GM18505 (cell line): ENCODE data around the gene SLC7A1.

Experiments used
- ATAC-seq: cut with Tn5 transposase; IDR thresholded peaks from one replicate; pipeline ENCODE4 v1.9.1; 2021; ENCODE audit not compliant: unreplicated experiment
- POLR2A ChIP-seq: IDR thresholded peaks from 4 replicates; pipeline ENCODE4 v1.6.1; 2011; ENCODE audit warnings: borderline replicate concordance; ENCODE audit not compliant: insufficient read depth, insufficient read length; ENCODE audit errors: extremely low read depth

The SLC7A1 gene

DNA sequence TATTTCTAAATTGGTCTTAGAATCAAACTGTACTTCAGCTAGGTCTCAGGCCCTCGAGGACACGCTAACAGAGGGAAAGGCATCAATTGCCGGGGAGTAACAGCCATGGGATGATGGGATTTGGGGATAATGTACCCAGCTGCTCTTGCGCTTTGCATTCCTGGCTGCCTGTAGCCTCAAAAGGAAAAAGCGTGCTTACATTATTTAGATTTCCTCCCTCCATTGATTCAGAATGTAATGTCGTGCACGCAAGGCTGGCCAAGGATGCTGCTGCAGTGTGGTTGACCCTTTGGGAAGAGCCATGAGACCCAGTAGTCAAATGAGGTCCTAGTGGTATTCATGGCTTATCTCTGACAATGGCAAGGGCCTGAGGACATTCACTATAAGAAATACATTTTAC lies 95.1 kb downstream of the SLC7A1 start:
- no peak for TF ChIP-seq POLR2A
- no peak for ATAC-seq

DNA sequence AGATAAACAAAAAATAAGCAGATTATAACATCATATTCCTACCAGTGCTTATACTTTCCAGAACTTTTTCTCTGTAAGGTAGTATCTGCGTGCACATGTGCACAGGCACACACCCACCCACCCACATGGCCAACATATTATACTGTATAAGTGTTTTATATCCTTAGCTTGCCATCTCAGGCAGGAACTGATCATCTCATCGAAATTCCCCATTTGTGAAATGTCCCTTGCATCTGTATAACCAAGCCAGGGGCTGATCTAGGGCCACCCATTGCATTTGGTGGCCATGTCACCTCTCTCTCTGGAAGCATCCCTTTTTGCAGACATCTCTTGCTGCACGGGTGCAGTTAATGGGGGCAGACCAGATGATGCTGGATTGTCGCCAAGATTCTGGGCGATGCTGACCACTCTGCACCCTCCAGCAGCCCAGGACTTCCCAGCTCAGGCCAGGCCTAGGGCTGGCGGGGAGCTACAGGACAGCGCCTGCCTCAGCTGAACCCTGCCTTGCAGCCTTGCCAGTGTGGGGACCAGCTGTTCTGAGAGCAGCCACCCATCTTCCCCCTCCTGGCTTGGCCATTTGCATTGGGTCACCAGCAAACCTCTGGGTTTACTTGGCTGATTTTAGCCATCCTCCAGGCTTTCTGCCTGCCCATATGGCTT lies 95.9 kb downstream of the SLC7A1 start:
- TF ChIP-seq POLR2A, result no peak
- no peak for ATAC-seq

DNA sequence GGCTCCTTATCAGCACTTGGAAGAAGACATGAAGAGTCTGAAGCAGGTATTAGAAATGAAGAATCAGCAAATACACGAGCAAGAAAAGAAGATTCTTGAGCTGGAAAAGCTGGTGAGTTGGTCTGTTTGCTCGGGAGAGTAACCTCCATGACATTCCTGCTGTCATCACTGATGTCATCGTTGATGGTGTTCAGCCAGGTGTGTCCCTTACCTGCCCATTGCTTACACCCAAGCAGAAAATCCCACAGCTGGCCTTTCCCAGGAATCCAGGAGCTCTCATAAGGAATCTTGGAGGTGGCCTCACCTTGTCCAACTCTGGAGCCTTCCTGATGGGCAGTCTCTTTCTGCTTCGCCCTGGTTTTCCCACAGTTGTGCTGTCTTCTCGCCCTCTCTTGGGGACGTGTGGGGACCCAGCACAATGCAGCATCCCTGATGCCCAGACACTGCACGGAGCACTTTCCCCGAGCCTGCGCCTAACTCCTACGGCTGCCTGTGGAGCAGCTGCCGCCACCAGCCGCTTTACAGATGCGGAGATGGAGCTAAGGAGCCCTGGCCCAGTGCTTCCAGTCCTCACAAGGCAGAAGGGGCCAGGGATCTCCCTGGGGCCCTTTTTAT lies 97.0 kb downstream of the SLC7A1 start:
- no peak for ATAC-seq
- TF ChIP-seq POLR2A, result no peak

DNA sequence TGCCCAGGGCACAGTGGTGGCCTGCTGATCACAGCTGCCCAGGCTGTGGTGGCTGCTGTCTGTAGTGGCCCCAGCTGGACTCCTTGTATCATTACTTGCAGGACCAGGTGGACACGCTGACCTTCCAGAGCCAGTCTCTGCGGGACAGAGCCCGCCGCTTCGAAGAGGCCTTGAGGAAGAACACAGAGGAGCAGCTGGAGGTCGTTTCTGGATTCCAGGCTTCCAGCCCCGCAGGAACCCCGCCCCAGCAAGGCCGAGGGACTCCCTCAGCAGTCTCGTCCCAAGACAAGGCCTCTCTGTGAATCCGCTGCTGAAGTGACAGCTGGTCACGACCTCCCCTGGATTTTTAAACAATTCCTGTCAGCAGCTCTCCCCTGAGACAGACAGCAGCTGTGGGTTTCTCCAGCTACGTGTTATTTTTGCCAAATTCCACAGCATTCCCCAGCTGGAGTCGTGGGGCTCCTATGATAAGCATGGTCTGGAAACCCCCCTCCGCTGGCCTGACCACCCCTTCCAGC lies 98.3 kb downstream of the SLC7A1 start:
- no peak for TF ChIP-seq POLR2A
- ATAC-seq, result no peak

DNA sequence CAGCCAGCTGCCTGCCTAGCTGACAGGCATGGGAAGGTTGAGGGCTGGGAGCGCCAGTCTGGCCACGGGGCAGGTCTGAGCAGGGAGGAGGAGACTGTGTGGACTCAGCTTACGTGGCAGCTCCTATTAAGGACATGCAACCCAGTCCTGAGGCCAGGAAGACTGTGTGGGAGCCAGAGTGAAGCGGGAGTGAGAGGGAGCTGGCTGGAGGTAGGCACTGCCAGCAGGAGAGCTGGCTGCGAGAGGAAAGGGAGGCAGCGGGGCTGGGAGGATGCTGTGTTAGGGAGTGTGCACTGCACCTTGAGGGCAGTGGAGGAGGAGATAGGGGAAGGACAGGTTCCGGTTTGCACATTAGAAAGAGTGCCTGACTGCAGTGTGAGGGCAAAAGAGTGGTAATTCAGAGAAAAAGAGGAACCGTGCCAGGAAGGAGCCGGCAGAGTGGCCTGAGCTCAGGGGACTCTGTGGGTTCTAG lies 99.2 kb downstream of the SLC7A1 start:
- ATAC-seq, result peak; percentile 68
- TF ChIP-seq POLR2A, result no peak

DNA sequence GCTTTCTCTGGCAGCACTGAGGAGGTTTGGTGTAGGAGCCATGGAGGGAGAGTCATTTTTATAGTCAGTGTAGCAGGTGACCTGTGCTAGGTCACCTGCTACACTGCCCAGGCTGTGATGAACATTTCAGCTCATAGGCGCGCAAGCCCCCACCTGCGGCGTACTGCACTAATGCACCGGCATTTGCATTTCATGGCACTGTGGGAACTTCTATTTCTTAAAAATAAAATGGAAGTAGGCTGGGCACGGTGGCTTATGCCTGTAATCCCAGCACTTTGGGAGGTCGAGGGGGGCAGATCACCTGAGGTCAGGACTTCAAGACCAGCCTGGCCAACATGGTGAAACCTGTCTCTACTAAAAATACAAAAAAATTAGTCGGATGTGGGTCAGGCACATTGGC lies 101.0 kb downstream of the SLC7A1 start:
- no peak for ATAC-seq
- TF ChIP-seq POLR2A, result no peak

DNA sequence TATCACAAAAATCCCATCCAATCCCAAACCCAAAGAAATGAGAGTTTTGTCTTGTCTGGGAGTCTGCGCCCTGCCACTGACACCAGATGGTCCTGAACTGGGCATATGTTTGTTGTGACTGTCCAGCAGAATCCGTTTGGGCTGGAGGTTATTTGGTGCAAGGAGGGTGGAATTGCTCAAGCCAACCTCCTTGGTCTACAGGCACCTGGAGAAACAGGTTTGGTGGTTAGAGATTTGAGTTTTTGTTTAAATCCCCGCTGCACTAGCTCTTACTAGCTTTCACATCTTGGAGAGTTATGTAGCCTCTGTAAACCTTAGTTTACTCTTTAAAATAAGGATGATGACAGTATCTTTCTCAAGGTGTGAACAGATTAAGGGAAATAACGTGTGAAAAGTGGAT lies 101.7 kb downstream of the SLC7A1 start:
- no peak for TF ChIP-seq POLR2A
- no peak for ATAC-seq

DNA sequence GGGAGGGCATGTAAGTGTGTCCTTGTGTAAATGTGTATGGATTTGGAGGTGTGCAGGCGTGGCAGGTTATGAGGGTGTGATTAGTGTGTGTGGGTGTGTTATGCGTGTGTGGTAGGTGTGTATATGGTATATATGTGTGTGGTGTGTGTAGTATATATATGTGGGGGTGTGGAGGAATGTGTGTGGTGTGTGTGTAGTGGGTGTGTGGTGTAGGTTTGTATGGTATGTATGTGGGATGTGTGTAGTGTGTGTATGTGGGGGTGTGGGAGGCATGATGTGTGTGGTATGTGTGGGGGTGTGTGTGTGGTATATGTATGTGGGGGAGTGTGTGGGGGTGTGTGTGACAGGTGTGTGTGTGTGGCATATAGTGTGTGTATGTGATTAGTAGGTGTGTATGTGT lies 104.2 kb downstream of the SLC7A1 start:
- TF ChIP-seq POLR2A, result no peak

DNA sequence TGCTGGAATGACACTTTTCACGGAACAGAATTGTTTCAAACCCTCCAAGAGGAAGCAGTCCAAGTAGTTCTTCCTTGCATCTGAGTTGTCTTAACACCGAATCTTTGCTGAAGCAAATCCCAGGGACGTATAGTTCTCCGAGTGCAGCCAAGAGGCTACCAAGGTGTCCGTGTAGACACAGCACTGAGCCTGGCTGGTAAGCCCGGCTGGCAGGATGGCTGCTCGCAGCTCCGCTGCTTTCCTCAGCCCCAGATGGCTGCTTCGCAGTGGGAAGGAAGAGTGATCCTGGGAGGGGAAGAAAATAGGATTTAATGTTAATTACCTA lies 105.0 kb downstream of the SLC7A1 start:
- TF ChIP-seq POLR2A, result no peak
- ATAC-seq, result no peak

More for the DNA sequence above, 104.2 kb downstream of the SLC7A1 start:
- ATAC-seq, result no peak

DNA sequence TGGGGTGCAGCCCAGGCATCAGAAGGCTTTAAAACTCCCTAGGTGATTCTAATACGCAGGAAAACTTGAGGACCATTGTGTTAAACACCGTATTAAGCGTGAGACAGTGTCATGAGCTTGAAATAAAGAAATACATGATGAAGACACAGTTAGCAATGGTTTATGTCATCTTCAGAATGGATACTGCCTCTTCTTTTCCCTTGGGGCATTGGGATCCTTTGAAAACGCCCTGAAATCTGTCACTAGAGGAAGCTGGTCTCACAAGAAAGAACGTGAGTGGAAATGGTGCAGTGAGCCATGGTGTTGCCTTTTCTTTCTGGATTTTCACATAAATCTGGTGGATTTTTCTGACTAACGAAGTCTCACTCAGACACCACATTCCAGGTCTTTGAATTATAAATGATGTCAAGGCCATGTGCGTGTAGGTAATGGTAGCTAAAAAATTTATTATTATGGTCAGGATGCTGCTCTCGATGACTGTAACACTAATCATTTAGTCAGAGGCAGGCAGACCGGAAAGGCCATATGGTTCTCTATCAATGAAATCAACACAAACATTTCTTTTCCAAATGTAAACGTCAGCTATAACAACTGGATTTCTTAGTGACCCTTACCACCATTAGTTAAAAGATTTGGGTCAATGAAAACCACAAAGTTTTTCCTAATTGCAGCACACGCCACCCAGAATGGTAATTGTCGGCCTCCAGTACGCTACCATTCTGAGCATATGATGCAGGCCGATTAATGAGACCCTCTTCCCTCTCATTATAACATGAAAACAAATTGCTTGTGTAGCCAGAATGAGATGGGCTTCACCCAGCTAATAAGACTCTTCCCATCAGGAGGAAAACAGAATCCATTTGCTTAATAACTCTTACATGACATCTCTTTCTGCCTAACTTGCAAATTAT lies 105.6 kb downstream of the SLC7A1 start:
- no peak for ATAC-seq
- no peak for TF ChIP-seq POLR2A

DNA sequence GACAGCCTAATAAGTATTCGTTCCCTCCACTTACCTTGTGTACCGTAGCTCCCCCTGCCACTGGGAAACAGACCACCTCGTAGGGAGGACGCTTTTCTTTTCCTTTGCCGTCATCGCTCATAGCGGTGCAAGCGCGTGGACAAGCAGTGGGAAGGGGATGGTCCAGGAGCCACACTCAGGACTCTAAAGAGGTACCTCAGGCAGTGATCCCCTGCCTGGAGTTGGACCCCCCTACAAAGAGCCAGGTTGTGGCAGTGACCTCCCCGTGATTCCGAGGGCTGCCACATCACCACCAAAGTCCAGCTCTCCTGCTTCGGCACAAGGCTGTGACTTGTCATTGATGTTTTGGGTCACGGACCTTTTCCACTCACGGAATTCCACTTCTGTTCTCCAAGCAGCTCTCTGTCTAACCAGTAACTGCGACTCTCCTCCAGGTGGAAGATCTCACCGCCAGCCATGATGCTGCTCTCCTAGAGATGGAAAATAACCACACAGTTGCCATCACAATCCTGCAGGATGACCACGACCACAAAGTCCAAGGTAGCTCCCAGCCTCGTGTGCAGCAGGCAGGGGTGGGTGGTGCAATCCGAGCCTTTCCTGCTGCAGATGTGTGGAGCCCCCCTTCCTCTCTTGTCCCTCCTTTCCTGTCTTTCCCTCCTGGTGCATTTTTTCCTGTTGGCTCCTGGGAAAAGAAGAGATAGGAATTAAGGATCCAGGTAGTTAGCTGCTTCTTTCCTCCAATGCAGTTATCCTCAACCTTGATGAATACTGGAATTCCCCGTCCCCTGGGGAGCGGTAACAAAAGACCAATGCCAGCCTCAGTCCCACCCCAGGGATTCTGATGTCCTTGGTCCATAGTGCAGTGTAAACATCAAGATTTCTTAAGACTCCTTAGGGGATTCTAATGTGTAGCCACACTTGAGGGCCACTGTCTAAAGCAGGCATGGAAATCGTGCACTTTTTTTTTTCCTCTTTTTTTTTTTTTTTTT lies 107.7 kb downstream of the SLC7A1 start:
- no peak for ATAC-seq
- no peak for TF ChIP-seq POLR2A

DNA sequence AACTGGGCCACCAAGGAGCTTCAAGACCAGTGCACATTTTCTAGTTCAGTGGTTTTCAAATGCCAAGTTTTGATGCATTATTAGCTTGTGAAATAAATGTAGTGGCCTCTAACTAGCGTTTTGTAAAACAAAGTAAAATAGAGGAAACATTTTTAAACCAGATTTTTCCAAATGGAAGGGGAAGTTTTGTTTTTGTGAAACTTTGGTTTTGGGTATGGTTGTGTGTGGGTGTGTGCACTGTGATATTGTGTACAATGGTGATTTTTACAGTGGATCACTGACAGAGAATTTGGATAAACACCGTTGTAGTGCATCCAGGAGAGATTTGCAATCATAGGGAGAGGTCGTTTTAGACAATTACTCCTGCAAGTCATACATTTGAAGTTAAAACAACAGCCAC lies 108.9 kb downstream of the SLC7A1 start:
- no peak for TF ChIP-seq POLR2A
- no peak for ATAC-seq
